HG03354 (cell line): ENCODE data around the gene CCDC170.
"Not testable (repeated sequence)": the region's sequence is repeated elsewhere in the genome, so short reads cannot be mapped to it uniquely, and the experiment has no call there.

ENCODE experiments used
- ATAC-seq: cut with Tn5 transposase; IDR thresholded peaks from one replicate; pipeline ENCODE4 v1.9.1; 2021; ENCODE audit warnings: mild to moderate bottlenecking; ENCODE audit not compliant: unreplicated experiment, poor library complexity, severe bottlenecking

Gene CCDC170

DNA sequence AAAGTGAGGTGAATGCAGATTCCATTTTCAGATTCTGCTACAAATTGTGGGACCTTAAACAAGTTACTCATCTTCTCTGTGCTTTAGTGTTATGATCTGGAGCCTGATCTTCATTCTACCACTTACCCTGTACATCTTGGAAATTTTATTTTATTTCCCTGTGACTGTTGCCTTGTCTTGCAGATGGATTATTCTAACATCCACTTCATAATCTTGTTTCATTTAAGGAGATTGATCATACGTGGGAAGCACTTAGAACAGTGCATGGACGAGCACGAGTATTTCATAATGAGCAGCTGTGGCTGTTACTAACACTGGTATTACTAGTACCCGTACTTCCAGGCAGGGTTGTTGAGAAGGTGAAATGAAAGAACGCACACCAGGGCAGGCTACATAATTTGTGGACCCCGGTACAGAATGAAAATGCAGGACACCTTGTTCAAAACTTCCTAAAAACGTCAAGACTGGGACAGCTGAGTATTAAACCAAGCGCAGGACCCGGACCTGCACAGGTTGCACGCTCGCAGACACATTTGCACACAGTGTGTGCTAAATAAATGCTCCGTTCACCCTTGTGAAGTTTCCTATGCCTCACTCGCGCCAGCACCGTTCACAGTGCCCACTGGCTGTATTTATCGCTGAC, 535 bp upstream of the CCDC170 start:
- no peak for ATAC-seq

DNA sequence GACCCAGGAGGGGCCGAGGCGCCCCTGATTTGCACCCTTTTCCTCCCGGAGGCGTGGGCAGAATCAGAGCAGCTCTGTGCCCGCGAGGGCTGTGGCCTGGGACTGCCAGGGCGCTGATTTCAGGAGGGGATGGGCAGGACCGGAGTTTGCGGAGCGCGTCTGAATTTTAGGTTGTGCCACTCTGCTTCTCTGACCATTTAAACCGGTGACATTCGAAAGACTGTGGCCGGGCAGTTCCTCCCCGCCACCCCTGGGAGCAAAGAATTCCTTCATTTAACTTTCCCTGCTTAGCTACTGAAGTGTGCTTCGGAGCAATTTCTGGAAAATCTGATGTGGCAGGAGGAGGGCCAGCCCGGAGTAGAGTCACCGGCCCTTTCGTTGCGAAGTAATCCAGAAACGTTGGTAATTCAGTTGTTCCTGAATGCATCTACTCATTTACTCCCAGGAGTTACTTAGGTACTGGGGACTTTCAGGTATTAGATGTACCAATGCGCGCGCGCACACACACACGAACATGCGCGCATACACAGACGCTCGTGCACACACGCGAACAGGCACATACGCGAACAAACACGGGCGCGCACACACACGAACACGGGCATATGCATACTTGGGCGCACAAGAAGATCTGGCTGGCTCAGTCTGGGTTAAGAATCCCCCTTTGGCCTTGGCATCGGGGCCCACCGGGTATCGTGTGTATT, 568 bp downstream of the CCDC170 start:
- peak; percentile 33 for ATAC-seq

DNA sequence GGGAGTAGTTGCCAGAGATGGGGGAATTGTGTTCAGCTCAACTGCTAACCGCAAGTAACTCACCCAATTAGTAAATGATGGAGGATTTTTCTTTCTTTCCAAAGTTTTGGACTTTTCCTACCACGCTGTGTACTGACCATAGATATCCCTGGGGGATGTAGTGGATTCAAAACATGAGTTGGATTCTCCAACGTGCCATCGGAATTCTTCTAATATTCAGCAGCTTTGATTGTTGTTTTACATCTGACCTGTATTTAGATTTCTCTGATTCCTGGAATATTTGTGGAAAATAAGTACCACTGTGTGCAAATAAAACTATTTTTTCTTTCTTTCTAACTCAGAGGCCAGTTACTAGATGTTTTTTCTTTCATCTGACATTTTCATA, 1.1 kb downstream of the CCDC170 start:
- ATAC-seq = no peak

DNA sequence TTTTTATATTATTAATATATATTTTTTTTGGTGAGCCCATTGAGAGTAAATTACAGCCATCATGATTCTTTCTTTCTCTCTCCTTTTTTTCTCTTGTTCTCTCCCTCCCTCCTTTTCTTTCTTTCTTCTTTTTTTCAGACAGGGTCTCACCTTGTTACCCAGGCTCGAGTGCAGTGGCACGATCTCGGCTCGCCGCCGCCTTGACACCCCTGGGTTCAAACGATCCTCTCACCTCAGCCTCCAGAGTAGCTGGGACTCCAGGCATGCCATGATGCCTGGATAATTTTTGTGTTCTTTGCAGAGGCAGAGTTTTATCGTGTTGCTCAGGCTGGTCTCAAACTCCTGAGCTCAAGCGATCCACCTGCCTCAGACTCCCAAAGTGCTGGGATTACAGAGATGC, 1.6 kb downstream of the CCDC170 start:
- ATAC-seq = no peak

DNA sequence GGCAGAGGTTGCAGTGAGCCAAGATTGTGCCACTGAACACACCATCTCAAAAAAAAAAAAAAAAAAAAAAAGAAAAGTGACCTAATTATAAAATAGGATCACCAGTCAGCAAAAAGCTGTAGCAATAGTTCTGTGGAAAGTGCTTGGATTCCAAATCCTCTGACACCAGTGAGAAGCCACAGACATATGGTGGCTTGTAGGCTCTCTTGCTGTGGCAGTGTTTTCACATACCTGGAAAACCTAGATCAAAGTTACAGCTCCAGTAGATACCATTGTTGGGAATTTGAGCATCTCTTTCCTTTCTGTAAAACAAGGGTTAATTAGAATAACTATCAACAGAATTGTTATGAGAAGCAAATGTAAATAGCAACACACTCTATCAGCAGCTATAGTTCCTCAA, 4.1 kb downstream of the CCDC170 start:
- ATAC-seq = peak; percentile 51

DNA sequence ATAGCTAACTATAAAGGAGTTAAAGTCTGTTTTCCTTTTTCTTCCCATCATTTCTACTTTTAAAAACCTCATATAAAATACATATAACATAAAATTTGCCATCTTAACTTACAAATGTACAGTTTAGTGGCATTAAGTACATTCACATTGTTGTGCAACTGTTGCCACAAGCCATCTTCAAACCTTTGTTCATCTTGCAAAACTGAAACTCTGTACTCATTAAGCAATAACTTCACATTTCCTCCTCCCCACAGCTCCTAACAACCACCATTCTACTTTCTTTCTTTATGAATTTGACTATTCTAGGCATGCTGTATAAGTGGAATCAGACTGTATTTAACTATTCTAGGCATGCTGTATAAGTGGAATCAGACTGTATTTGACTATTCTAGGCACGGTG, 4.5 kb downstream of the CCDC170 start:
- peak; percentile 80 for ATAC-seq

DNA sequence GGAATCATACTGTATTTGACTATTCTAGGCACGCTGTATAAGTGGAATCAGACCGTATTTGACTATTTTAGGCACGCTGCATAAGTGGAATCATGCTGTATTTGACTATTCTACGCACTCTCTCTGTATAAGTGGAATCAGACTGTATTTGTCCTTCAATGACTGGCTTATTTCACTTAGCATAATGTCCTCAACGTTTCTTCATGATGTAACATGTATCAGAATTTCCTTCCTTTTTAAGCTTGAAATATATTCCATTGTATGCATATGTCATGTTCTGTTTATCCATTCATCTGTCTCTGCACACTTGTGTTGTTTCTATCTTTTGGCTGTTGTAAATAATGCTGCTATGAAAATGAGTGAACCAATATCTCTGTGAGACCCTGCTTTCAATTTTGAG, 5.7 kb downstream of the CCDC170 start:
- no peak for ATAC-seq

DNA sequence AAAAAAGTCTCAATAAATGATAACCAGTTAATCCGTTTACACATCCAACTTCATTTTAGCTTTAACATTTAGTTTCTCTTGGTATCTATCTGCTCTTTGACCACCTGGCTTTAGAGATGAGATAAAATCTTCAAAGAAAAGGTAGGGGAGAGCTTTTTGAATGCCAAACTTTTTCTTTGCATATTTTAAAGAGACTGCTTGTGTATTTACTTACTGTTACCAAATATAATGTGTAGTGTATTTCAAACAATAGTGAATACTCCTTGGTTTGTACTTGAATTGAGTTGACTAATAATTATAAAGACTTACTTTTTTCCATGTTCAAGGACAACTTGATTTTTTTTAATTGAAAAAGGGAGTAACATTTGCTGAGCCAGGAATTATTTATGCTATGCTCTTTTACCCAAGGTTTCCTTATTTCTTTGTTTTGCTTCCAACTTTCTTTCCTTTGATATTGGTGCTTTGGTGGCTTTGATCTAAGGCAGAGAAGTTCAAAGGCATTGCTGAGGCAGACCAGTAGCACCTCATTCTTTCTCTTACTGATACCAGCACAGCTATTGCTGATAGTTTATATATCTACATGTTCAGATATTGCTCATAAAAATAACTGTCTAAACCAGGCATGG, 7.8 kb downstream of the CCDC170 start:
- ATAC-seq = no peak

DNA sequence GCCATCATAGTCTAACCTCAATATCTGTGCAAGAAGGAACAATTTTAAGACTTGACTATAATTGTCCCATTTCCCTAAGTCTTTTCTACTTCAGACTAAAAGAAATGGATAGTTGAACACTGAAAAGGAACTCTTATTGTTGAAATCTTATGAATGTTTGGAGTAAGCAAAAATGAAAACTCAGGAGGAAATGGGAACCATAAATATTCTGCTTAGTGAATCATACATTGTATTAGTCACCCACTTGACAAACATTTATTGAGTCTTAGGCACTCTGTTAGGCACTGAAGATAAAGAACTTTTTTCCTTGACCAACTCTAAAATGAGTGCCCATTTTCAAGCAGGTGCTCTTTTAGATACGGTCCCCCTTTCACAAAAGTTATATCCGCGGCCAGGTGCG, 8.7 kb downstream of the CCDC170 start:
- ATAC-seq = no peak

DNA sequence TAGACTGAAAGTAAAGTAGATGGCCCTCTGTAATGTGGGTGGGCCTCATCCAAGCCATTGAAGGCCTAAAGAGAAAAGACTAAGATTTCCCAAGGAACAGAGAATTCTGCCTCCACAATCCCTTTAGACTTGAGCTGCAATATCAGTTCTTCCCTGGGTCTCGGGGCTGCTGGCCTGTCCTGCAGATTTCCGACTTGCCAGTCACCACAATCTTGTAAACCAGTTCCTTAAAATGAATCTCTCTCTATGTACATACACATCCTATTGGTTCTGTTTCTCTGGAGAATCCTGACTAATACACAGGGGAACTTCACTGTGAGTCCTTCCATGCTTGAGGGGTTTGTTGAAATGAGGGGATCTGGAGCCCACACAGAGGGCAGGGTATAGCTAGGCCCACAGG, 12.9 kb downstream of the CCDC170 start:
- no peak for ATAC-seq

DNA sequence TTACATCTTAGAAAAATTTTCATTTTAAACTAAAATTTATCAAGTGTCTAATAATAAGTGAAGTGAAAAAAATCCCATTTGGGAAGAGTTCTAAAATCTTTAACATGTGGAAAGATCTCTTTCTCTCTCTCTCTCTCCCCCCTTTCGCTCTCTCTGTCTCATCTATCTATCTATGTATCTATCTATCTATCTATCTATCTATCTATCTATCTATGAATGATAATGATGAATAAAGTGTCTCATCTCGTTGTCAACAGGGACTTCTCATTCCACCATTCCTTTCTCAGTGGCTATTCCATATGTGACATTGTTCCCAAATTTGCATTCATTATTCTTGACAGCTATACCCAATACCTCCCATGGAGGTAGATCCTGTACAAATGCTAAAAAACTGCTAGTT, 15.2 kb downstream of the CCDC170 start:
- no peak for ATAC-seq

DNA sequence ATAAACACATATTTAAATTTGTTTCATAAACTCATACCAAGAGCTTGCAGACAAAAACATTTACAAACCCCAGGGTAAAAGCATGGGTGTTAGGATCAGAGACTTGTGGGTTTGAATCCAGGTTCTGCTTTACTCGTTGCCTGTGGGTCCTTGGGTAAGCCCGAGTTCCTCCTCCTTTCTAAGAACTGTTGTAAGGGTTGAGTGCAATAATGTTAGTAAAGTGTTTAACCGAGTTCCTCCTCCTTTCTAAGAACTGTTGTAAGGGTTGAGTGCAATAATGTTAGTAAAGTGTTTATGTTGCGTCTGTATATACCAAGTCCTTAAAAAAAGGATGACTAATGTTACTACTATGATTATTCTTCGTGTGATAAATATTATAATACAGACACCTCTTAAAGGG, 18.7 kb downstream of the CCDC170 start:
- ATAC-seq = no peak

DNA sequence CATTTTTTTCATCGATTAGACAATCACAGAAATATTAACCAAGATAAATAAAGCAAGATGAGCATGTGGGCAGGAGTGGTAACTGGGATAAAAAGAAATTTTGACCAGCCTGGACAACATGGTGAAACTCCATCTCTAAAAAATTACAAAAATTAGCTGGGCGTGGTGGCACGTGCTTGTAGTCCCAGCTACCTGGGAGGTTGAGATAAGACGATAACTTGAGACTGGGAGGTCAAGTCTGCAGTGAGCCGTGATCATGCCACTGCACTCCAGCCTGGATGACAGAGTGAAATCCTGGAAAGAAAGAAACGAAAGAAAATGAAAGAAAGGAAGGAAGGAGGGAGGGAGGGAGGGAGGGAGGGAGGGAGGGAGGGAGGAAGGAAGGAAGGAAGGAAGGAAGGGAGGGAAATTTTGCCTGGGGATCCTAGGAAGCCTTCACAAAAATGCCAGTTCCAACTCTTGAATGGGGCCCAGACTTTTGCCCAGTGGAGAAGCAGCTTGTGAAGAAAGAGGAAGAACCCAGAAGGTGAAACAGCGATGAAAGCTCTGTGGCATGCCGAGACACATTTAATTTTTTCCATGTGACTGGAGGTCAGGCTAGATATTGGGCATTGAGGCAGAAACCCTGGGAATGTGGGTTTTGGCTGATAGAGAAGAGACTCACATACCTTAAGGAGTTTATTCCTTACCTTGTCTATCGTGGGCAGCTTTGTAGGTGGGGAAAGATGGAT, 20.3 kb downstream of the CCDC170 start:
- no peak for ATAC-seq

DNA sequence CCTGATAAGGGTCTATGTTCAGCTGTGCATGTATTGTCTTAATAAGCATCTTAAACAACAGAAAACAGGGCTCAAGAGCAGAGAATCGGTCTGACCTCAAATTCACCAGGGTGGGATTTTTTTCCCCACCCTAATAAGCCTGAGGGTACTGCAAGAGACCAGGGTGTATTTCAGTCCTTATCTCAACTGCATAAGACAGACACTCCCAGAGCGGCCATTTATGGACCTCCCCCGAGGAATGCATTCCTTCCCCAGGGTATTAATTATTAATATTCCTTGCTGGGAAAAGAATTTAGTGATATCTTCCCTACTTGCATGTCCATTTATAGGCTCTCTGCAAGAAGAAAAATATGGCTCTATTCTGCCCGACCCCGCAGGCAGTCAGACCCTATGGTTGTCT, 25.2 kb downstream of the CCDC170 start:
- ATAC-seq = not testable (repeated sequence)

DNA sequence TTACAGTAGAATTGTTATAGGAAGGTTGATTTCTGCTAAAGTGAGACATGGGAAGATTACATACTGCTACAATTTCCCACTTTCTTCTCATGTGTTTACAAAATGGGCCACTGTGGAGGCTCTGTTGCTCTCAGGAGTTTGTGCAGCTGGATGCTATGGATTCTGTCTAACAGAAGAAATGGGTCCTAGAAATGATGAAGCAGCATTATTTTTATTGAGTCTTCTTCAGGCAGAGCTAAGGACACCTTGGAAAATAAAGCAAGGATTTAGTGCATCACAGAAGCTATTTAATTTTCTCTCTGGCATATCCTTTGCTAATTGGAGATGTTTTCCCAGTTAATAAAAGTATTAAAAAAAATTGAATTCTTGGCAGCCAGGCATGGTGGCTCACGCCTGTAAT, 29.2 kb downstream of the CCDC170 start:
- no peak for ATAC-seq

DNA sequence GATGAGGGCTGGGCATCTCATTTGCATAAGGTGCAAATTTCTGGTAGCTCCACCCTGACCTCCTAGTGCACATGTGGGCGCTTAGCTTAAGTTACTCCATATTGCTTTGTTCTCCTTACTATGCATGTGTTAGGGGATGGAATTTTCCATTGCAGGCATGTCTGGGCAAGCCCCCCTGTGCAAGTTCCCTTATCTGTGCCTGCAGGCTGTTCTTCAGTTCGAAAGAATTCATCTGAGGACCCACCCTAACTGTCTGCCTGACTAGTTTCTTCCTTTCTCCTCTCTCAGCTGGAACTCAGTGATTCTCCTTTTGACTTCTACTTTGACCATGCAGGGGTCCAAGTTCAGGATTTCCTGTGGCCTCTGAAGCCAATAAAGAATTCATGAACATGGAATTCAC, 30.2 kb downstream of the CCDC170 start:
- no peak for ATAC-seq

DNA sequence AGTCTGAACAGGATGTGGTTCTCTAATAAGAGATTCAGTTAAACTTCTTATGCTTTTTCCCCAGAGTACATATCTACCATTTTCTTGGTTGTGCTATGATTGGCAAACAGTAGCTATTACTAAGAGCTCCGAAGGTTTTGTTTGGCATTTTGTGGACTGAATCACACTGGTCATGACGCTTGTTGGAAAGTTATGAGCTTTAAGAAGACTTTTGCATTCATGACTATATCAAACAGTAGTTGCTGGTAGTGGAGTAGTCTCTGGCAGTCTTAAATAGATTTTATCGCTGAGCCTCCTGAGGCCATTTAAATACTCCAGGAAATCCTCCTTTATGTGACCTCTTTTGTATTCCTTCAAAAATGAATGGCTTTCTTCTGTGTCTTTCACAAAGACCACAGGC, 40.8 kb downstream of the CCDC170 start:
- ATAC-seq = no peak

DNA sequence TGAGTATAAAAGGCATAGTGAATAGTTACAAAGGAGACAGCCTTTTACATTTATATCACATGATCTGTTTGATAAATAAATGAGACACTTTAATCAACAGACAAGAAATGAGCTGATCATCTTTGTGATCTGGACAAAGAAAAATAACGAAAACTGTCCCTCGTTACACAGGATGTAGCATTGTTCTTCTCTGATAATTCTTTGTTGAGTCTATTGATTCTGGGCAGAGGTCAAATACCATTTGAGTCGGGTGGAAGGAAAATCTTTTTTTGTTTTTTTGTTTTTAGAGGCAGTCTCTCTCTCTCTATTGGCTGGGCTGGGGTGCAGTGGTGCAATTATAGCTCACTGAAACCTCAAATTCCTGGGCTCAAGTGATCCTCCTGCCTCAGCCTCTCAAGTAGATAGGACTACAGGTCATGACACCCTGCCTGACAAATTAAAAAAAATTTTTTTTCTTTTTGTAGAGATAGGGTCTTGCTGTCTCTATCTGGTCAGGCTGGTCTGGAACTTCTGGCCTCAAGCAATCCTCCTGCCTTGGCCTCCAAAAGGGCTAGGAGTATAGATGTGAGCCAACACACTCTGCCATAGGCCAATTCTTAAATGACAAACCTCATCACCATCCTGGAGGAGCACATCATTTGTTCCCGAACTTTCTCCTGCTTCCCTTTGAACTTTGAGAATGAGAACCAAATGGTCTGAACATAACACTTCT, 41.8 kb downstream of the CCDC170 start:
- no peak for ATAC-seq

DNA sequence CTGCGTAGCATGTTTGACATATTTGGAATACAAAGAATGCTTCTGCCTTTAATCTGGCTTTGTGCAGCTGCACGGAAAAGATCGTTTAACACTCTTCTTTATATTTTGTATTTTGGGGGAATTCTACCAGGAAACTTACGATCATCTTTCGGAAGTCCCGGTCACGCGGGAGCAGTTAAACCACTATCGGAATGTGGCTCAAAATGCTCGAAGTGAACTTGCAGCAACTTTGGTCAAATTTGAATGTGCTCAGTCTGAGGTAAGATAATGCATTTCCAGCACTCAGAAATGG, 42.3 kb downstream of the CCDC170 start:
- ATAC-seq = no peak

DNA sequence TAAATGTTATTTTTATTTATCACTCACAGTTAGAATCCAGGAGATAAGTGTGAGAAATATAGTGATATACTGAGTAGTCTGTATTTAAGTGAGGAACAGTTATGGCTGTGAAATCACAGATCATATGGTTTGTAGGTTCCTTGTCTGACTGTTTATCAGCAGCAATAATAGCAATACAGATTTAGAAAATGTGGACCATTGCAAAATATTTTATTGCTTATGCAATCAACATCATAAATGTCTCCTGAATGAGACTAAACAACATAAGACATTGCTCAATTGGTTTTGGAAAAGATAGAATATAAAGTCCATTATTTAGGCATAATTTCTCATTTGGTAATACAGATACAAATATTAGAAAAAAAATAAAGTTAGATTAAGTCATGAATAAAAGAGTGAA, 43.7 kb downstream of the CCDC170 start:
- ATAC-seq = no peak
